IPS-15b (cell line): ENCODE data around the gene PAFAH1B1.
"Not testable (repeated sequence)": the region's sequence is repeated elsewhere in the genome, so short reads cannot be mapped to it uniquely, and the experiment has no call there.

Experiments
- H3K27me3 ChIP-seq: one replicate; pipeline ENCODE4 v1.6.1; 2013; ENCODE audit warnings: low read length; ENCODE audit not compliant: control insufficient read depth, insufficient read depth
- H3K36me3 ChIP-seq: one replicate; pipeline ENCODE4 v1.6.1; 2013; ENCODE audit warnings: low read length; ENCODE audit not compliant: control insufficient read depth, insufficient read depth
- H3K4me1 ChIP-seq: one replicate; pipeline ENCODE4 v1.6.1; 2013; ENCODE audit warnings: mild to moderate bottlenecking, low read length; ENCODE audit not compliant: control insufficient read depth, insufficient read depth
- H3K4me3 ChIP-seq: one replicate; pipeline ENCODE4 v1.5.1; 2013; ENCODE audit warnings: low read depth, low read length
- H3K9ac ChIP-seq: one replicate; pipeline ENCODE4 v1.6.1; 2013; ENCODE audit warnings: low read depth, mild to moderate bottlenecking, low read length
- H3K9me3 ChIP-seq: one replicate; pipeline ENCODE4 v1.6.1; 2013; ENCODE audit warnings: mild to moderate bottlenecking, low read length; ENCODE audit not compliant: control insufficient read depth, insufficient read depth

Gene PAFAH1B1

GRCh38 chr17:2622721-2623301, 29.4 kb downstream of the PAFAH1B1 start:
- not testable (repeated sequence) for H3K9me3 ChIP-seq, H3K4me3 ChIP-seq, H3K27me3 ChIP-seq, H3K4me1 ChIP-seq, H3K36me3 ChIP-seq, H3K9ac ChIP-seq

- no peaks in the 10 kb centered on the region for H3K27me3 ChIP-seq
- no peaks in the 10 kb centered on the region for H3K4me1 ChIP-seq
- H3K9ac ChIP-seq, result no peak overlapping the region
- peaks cover 4% of the 10 kb centered on the region for H3K9me3 ChIP-seq
- H3K36me3 ChIP-seq, result peaks cover 8% of the 10 kb centered on the region
- no peak overlapping the region for H3K4me3 ChIP-seq
These were observed 30.9 kb downstream of the PAFAH1B1 start for GRCh38 chr17:2624292-2624731.

GRCh38 chr17:2626626-2627219, 33.3 kb downstream of the PAFAH1B1 start:
- not testable (repeated sequence) for H3K9ac ChIP-seq, H3K36me3 ChIP-seq, H3K4me1 ChIP-seq, H3K27me3 ChIP-seq, H3K4me3 ChIP-seq, H3K9me3 ChIP-seq

GRCh38 chr17:2628922-2629321, 35.5 kb downstream of the PAFAH1B1 start:
- not testable (repeated sequence) for H3K9me3 ChIP-seq, H3K27me3 ChIP-seq, H3K36me3 ChIP-seq, H3K4me3 ChIP-seq, H3K4me1 ChIP-seq, H3K9ac ChIP-seq

DNA sequence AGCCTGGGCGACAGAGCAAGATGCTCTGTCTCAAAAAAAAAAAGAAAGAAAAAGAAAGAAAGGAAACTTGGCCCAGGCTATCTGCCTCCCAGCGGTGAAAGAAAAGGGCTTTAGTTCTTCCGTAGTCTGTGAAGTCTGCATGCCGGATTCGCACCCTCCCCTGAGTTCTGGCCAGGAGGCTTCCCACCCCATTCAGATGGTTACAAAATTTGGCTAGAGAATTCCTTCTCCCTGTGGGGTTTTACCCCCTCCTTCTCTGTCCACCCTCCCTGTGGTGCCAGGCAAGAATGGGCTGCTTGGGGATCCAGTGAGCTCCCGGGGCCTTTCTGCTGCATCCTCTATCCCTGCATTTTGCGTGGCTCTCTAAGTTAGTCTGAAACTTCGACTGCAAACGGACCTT, 37.8 kb downstream of the PAFAH1B1 start:
- no peaks in the 10 kb centered on the region for H3K27me3 ChIP-seq
- H3K36me3 ChIP-seq, result no peaks in the 10 kb centered on the region
- no peak overlapping the region for H3K9ac ChIP-seq
- H3K4me1 ChIP-seq, result peaks cover 3% of the 10 kb centered on the region
- H3K9me3 ChIP-seq, result no peaks in the 10 kb centered on the region
- H3K4me3 ChIP-seq, result no peak overlapping the region

DNA sequence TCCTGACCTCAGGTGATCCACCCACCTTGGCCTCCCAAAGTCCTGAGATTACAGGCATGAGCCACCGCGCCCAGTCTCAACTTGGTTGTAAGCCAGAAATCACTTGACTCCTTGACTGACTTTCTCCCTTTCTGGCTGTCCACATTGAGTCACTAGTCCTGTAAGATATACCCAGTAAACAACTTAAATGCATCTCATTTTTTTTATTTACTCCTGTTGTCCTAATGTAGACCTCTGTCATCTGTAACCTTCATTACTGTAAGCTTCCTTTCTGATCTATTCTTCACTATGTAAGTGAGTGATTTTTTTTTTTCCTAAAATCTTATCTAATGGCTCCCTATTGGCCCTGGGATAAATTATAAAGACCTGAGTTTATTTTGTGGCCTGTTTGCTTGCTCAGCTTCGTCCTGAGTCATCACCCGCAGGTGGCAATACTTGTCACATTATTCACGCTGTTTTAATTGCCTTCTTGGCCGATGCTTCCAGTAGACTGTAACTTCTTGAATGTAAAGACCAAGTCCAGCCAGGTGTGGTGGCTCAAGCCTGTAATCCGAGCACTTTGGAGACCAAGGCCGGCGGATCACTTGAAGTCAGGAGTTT, 41.0 kb downstream of the PAFAH1B1 start:
- H3K27me3 ChIP-seq, result no peaks in the 10 kb centered on the region
- H3K4me3 ChIP-seq, result no peak overlapping the region
- H3K9ac ChIP-seq, result no peak overlapping the region
- no peaks in the 10 kb centered on the region for H3K9me3 ChIP-seq
- peaks cover 3% of the 10 kb centered on the region for H3K4me1 ChIP-seq
- no peaks in the 10 kb centered on the region for H3K36me3 ChIP-seq

GRCh38 chr17:2635241-2635640, 41.8 kb downstream of the PAFAH1B1 start:
- Histone ChIP-seq H3K27me3 (no peaks in the 10 kb centered on the region), H3K4me3 (no peak overlapping the region), H3K9ac (no peak overlapping the region), H3K9me3 (no peaks in the 10 kb centered on the region), H3K4me1 (peaks cover 3% of the 10 kb centered on the region), H3K36me3 (no peaks in the 10 kb centered on the region)

GRCh38 chr17:2635675-2636074, 42.2 kb downstream of the PAFAH1B1 start:
- no peaks in the 10 kb centered on the region for H3K9me3 ChIP-seq
- no peaks in the 10 kb centered on the region for H3K36me3 ChIP-seq
- H3K4me1 ChIP-seq, result peaks cover under 1% of the 10 kb centered on the region
- H3K4me3 ChIP-seq, result no peak overlapping the region
- H3K9ac ChIP-seq, result no peak overlapping the region
- no peaks in the 10 kb centered on the region for H3K27me3 ChIP-seq

DNA sequence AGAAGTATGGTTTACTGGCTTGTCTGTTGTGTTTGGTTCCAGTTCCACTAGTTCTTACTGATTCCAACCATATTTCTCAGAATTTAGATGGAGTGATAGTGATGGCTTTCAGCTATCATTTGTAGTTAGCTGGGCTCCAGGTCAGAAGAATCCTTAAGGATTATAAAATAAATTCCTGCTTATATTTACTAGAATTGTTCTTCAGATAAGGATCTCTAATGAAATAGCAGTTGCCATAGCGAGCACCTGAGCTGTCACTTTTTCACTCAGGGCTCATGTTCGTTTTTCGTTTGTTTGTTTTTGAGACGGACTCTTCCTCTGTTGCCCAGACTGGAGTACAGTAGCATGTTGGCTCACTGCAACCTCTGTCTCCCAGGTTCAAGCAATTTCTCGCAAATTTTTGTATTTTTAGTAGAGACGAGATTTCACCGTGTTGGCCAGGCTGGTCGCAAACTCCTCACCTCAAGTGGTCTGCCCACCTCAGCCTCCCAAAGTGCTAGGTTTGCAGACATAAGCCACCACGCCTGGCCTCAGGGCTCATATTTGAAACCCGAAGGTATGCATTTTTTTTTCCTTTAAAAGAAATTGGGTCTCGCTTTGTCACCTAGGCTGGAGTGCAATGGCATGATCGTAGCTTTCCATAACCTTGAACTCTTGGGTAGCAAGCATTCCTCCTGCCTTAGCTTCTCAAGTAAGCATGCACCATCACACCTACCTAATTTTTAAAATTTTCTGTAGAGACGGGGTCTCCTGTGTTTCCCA, 42.9 kb downstream of the PAFAH1B1 start:
- no peak overlapping the region for H3K4me3 ChIP-seq
- no peaks in the 10 kb centered on the region for H3K36me3 ChIP-seq
- H3K9ac ChIP-seq, result no peak overlapping the region
- no peaks in the 10 kb centered on the region for H3K9me3 ChIP-seq
- H3K27me3 ChIP-seq, result no peaks in the 10 kb centered on the region
- H3K4me1 ChIP-seq, result no peaks in the 10 kb centered on the region

GRCh38 chr17:2637422-2637821, 44.0 kb downstream of the PAFAH1B1 start:
- Histone ChIP-seq H3K9me3 (no peaks in the 10 kb centered on the region), H3K9ac (no peak overlapping the region), H3K4me1 (no peaks in the 10 kb centered on the region), H3K36me3 (no peaks in the 10 kb centered on the region), H3K4me3 (no peak overlapping the region), H3K27me3 (no peaks in the 10 kb centered on the region)

DNA sequence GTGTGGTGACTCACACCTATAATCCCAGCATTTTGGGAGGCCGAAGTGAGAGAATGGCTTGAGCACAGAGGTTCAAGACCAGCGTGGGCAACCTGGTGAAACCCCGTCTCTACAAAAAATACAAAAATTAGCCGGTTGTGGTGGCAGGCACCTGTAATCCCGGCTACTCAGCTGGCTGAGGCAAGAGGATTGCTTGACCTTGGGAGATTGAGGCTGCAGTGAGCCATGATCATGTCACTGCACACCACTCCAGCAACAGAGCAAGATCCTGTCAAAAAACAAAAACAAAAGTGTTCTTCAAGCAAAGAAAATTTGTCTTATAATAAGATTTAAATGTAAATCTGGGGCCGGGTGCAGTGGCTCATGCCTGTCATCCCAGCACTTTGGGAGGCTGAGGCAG, 51.5 kb downstream of the PAFAH1B1 start:
- Histone ChIP-seq H3K4me1 (no peaks in the 10 kb centered on the region), H3K36me3 (peaks cover 2% of the 10 kb centered on the region), H3K4me3 (no peak overlapping the region), H3K27me3 (no peaks in the 10 kb centered on the region), H3K9me3 (no peaks in the 10 kb centered on the region), H3K9ac (no peak overlapping the region)

GRCh38 chr17:2647957-2648356, 54.5 kb downstream of the PAFAH1B1 start:
- no peaks in the 10 kb centered on the region for H3K9me3 ChIP-seq
- no peak overlapping the region for H3K4me3 ChIP-seq
- H3K9ac ChIP-seq, result no peak overlapping the region
- H3K4me1 ChIP-seq, result no peaks in the 10 kb centered on the region
- peaks cover 2% of the 10 kb centered on the region for H3K36me3 ChIP-seq
- no peaks in the 10 kb centered on the region for H3K27me3 ChIP-seq
